MG63 (cell line): ENCODE measurements around the gene UBL4A. TPM values are rescaled to one million over a fixed set of nuclear protein-coding genes. Genes with fewer than 3 reads are reported as not detected.
A peak's percentile ranks its signal among the peaks of the same experiment; 100 is the strongest.

Experiments used
- DNase-seq: peaks from one replicate; pipeline ENCODE4 v3.0.0-alpha.2; 2020
- H3K27me3 ChIP-seq: fragments of 250-450 bp; sonication (Bioruptor Pico); 2 replicates; pipeline ENCODE4 v1.5.1; 2020; ENCODE audit warnings: mild to moderate bottlenecking, moderate library complexity
- H3K36me3 ChIP-seq: fragments of 250-450 bp; sonication (Bioruptor Pico); 2 replicates; pipeline ENCODE4 v1.5.1; 2020; ENCODE audit warnings: mild to moderate bottlenecking, moderate library complexity
- H3K4me3 ChIP-seq: fragments of 250-450 bp; sonication (Bioruptor Pico); 2 replicates; pipeline ENCODE4 v1.5.1; 2020; ENCODE audit warnings: mild to moderate bottlenecking, moderate library complexity
- H3K9me3 ChIP-seq: fragments of 250-450 bp; sonication (Bioruptor Pico); 2 replicates; pipeline ENCODE4 v1.5.1; 2020; ENCODE audit warnings: mild to moderate bottlenecking, moderate library complexity
- total RNA-seq: library from RNA; depleted of rRNA; stranded (reverse); fragments of >200 nt; shearing (Covaris generic); gene quantifications from 2 replicates; pipeline ENCODE4 v1.2.3, GENCODE V29; 2014; ENCODE audit warnings: low replicate concordance

The UBL4A gene
- total RNA-seq, 1 experiment from 2014 or later: 101 TPM

- peak; percentile 22 for DNase-seq
- H3K4me3 ChIP-seq: peak overlapping the region; percentile 52
- no peaks in the 10 kb centered on the region for H3K36me3 ChIP-seq
- no peaks in the 10 kb centered on the region for H3K9me3 ChIP-seq
- no peaks in the 10 kb centered on the region for H3K27me3 ChIP-seq
Measured at GRCh38 chrX:154458954-154459778, 27.2 kb downstream of the UBL4A start.

- H3K27me3 ChIP-seq: no peaks in the 10 kb centered on the region
- no peaks in the 10 kb centered on the region for H3K36me3 ChIP-seq
- no peaks in the 10 kb centered on the region for H3K9me3 ChIP-seq
- H3K4me3 ChIP-seq: peak within 1 kb of the TSS; percentile 52
- peak; percentile 41 for DNase-seq
Measured at GRCh38 chrX:154458116-154458953, 28.1 kb downstream of the UBL4A start, which contains the start of gene PLXNA3. TSS of gene PLXNA3 (plus strand) at chrX:154458281. CDS start at chrX:154460184, 1,903 bp downstream.

- Histone ChIP-seq H3K4me3 (peak overlapping the region; percentile 46), H3K9me3 (no peaks in the 10 kb centered on the region), H3K36me3 (no peaks in the 10 kb centered on the region), H3K27me3 (no peaks in the 10 kb centered on the region)
- DNase-seq: peak; percentile 18
Measured at GRCh38 chrX:154457491-154458115, 28.8 kb downstream of the UBL4A start.

- no peaks in the 10 kb centered on the region for H3K36me3 ChIP-seq
- H3K27me3 ChIP-seq: no peaks in the 10 kb centered on the region
- no peak overlapping the region for H3K4me3 ChIP-seq
- no peak for DNase-seq
- no peaks in the 10 kb centered on the region for H3K9me3 ChIP-seq
Measured at GRCh38 chrX:154452823-154453222, 33.6 kb downstream of the UBL4A start.

GRCh38 chrX:154450312-154450711 lies 36.1 kb downstream of the UBL4A start:
- no peak for DNase-seq
- Histone ChIP-seq H3K36me3 (no peaks in the 10 kb centered on the region), H3K9me3 (no peaks in the 10 kb centered on the region), H3K27me3 (no peaks in the 10 kb centered on the region), H3K4me3 (no peak overlapping the region)

- Histone ChIP-seq H3K36me3 (no peaks in the 10 kb centered on the region), H3K27me3 (no peaks in the 10 kb centered on the region), H3K4me3 (no peak overlapping the region), H3K9me3 (no peaks in the 10 kb centered on the region)
- no peak for DNase-seq
Measured at GRCh38 chrX:154449618-154450017, 36.8 kb downstream of the UBL4A start.

GRCh38 chrX:154448484-154448883 lies 37.9 kb downstream of the UBL4A start:
- H3K9me3 ChIP-seq: no peaks in the 10 kb centered on the region
- H3K36me3 ChIP-seq: no peaks in the 10 kb centered on the region
- H3K27me3 ChIP-seq: no peaks in the 10 kb centered on the region
- DNase-seq: no peak
- H3K4me3 ChIP-seq: no peak overlapping the region

- no peak for DNase-seq
- Histone ChIP-seq H3K9me3 (no peaks in the 10 kb centered on the region), H3K27me3 (no peaks in the 10 kb centered on the region), H3K4me3 (no peak overlapping the region), H3K36me3 (no peaks in the 10 kb centered on the region)
Measured at GRCh38 chrX:154446430-154446829, 40.0 kb downstream of the UBL4A start.

GRCh38 chrX:154445776-154446175 lies 40.6 kb downstream of the UBL4A start:
- Histone ChIP-seq H3K9me3 (no peaks in the 10 kb centered on the region), H3K27me3 (no peaks in the 10 kb centered on the region), H3K36me3 (no peaks in the 10 kb centered on the region), H3K4me3 (no peak overlapping the region)
- no peak for DNase-seq

GRCh38 chrX:154444755-154445246 lies 41.6 kb downstream of the UBL4A start:
- no peak for DNase-seq
- peak overlapping the region; percentile 41 for H3K4me3 ChIP-seq
- no peaks in the 10 kb centered on the region; the same call in 1 of the 2 replicates for H3K36me3 ChIP-seq
- H3K27me3 ChIP-seq: no peaks in the 10 kb centered on the region
- no peaks in the 10 kb centered on the region for H3K9me3 ChIP-seq

- DNase-seq: peak; percentile 65
Measured at GRCh38 chrX:154443992-154444754, 42.2 kb downstream of the UBL4A start, which contains the start of gene FAM50A. TSS of gene FAM50A (plus strand) at chrX:154444141. CDS start at chrX:154444236, 95 bp downstream.

GRCh38 chrX:154443479-154443910 lies 42.9 kb downstream of the UBL4A start:
- H3K4me3 ChIP-seq: peak overlapping the region; percentile 38
- DNase-seq: peak; percentile 23
- H3K27me3 ChIP-seq: no peaks in the 10 kb centered on the region
- no peaks in the 10 kb centered on the region for H3K9me3 ChIP-seq
- H3K36me3 ChIP-seq: peaks cover 7% of the 10 kb centered on the region

More at GRCh38 chrX:154443992-154444754, 42.2 kb downstream of the UBL4A start, which contains the start of gene FAM50A:
- Histone ChIP-seq H3K27me3 (no peaks in the 10 kb centered on the region), H3K4me3 (peak within 1 kb of the TSS; percentile 41), H3K36me3 (peaks cover 1% of the 10 kb centered on the region), H3K9me3 (no peaks in the 10 kb centered on the region)

GRCh38 chrX:154441984-154442707 lies 44.3 kb downstream of the UBL4A start:
- Histone ChIP-seq H3K4me3 (no peak overlapping the region), H3K36me3 (peaks cover 7% of the 10 kb centered on the region), H3K27me3 (no peaks in the 10 kb centered on the region), H3K9me3 (no peaks in the 10 kb centered on the region)
- no peak for DNase-seq

- no peak for DNase-seq
- H3K9me3 ChIP-seq: no peaks in the 10 kb centered on the region
- no peak overlapping the region for H3K4me3 ChIP-seq
- peaks cover 7% of the 10 kb centered on the region for H3K36me3 ChIP-seq
- no peaks in the 10 kb centered on the region for H3K27me3 ChIP-seq
Measured at GRCh38 chrX:154441564-154441963, 44.9 kb downstream of the UBL4A start.

GRCh38 chrX:154440623-154441357 lies 45.6 kb downstream of the UBL4A start:
- DNase-seq: no peak
- no peaks in the 10 kb centered on the region for H3K27me3 ChIP-seq
- no peak overlapping the region for H3K4me3 ChIP-seq
- no peaks in the 10 kb centered on the region for H3K9me3 ChIP-seq
- peaks cover 7% of the 10 kb centered on the region for H3K36me3 ChIP-seq
